ENCODE measurements around the gene GPR146. TPM values are rescaled to one million over a fixed set of nuclear protein-coding genes. Genes with fewer than 3 reads are reported as not detected.

Gene GPR146
- total RNA-seq, 1 donor from 2014 or later: 8.7 TPM

DNA sequence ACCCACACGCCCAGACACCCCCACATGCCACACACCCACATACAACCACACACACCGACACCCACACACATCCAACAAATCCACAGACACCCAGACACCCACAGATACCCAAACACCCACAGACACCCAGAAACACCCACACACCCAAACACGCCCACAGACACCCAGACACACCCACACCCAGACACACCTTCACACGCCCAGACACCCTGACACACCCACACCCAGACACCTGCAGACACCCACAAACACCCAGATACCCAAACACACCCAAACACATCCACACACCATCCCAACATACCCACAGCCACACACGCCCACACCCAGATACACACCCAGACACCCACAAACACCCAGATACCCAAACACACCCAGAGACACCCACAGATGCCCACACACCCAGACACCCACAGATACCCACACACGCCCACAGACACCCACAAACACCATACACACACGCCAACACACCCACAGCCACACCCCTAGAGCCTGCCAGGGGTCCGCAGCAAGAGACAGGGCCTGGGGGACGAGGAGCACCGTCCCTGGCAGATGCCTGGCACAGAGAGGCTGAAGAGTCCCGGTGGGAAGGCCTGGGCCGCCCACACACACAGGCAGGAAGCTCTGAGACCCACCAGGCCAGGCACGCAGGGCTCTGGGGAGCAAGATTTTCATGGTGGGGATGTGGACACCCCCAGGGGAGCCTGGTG is 32.9 kb upstream of the GPR146 start:
- DNase-seq (ENCODE audit: low spot score): no peak

DNA sequence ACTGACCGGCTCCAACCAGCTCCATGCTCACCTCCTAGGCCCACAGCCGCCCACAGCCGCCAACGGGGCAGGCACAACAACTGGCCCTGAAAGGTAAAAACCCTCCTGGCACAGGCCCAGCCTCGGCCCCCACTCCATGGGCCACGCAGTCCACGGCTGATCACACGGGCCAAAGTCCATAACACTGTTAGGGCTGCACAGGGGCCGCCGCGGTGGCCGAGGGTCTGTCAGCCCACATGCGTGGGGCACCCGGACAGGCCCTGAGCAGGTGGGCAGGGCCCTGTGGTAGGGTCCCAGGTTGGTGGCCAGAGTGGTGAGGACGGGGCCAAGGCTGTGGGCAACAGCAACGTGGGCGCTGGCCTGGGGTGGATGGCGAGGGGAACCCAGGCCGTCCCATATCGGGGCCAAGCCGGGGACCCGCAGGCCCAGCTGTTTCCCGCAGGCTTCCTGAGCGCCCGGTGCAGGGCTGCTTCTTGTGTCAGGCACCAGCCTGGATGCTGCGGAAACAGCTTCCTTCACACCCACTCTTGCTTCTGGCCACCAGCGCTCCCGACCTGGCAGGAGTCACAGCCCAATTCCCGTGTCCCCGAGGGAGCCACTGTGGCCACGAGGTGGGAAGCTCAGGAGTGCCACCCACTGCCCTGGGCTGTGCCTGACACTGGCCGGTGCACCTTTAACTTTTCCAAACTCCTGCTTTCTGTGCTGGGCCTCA is 32.2 kb upstream of the GPR146 start:
- DNase-seq (ENCODE audit: low spot score): no peak

DNA sequence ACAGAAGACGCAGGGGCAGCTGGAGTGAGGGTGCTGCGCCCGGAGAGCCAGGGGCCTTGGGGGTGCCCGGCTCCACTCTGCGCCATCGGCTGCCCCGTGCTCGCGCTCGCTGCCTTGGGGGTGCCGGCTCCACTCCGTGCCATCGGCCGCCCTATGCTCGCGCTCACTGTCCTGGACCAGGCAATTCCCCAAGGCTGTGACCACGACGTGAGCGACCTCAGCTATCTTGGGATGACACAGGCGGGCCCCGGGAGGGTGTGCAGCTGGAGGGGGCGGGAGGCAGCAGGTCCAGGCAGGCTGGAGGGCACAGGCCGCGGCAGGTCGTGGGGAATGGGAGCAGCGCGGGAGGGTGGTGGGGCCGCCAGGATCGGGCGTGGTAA is 31.6 kb upstream of the GPR146 start:
- DNase-seq (ENCODE audit: low spot score): no peak

DNA sequence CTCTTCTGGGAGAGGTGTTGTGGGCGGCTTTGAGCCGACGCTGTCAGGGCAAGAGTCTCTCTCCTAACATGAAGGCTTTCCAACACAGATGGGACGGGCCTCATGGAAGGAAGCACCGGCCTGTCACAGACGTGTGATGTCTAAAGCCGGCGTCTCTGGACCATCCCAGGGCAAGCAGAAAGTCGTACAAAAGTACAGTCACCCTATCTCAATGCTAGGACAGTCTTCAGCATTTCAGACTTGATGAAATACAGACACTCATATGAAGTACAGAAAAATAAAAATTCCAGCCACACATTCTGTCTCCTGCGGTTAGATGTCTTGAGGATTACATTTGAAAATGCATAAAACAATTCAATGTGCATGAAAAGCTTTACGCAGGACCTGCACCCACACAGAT is 30.8 kb upstream of the GPR146 start:
- no peak for DNase-seq (ENCODE audit: low spot score)

DNA sequence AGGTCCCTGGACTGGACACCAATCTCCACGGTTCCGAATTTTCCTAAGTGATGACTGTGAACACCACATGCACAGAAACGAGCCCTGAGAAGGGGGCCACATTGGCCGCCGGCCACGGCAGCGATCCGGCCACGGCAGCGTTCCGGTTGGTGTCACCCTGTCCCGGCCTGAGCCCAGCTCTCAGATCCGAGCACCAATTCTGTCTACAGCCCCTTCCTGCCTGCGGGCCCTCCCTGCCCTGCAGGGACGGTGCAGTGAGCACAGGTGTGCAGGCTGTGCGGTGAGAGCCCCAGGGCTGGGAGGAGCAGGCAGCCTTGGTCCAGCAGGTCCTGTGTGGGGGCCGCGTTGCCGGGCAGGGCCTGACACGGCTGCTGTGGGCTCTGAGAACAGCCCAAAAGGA is 29.7 kb upstream of the GPR146 start:
- no peak for DNase-seq (ENCODE audit: low spot score)

DNA sequence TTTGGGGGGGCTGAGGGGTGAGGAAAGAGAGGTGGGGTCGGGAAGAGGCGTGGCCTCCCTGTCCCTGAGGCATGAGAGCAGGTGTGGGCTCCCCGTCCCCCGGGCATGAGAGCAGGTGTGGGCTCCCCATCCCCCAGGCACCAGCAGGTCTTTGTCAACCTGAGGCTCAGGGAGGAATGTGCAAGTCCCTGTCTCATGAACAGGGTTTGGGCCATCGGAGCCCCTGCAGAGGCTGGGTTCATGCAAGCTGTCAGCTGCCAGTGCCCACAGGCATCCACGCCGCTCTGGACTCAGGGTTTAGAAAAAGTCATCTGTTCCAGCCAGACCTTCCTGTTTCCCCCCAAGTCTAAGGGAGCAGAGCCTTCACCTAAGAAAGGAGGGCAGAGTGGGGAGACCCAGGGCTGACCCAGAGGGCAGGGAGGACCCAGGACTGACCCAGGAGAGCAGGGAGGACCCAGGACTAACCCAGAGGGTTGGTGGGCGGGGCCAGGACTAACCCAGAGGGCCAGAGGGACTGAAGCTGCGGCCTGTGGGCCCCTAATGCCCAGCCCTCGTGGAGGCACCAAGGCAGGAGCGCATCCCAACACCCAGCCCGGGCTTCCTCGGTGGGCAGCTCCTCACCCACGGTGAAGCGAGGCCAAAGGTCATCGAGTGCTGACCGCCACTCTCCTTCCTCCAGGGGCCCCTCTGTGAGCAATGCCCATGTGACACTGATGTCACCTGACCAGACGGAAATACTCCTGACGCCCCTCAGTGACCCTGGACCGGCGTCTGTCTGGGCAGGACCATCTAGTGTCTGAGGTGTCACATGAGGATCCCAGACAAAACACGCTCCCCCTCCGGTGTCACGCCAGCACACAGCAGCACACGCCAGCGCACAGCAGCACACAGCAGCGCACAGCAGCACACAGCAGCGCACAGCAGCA is 28.9 kb upstream of the GPR146 start:
- DNase-seq (ENCODE audit: low spot score): no peak

DNA sequence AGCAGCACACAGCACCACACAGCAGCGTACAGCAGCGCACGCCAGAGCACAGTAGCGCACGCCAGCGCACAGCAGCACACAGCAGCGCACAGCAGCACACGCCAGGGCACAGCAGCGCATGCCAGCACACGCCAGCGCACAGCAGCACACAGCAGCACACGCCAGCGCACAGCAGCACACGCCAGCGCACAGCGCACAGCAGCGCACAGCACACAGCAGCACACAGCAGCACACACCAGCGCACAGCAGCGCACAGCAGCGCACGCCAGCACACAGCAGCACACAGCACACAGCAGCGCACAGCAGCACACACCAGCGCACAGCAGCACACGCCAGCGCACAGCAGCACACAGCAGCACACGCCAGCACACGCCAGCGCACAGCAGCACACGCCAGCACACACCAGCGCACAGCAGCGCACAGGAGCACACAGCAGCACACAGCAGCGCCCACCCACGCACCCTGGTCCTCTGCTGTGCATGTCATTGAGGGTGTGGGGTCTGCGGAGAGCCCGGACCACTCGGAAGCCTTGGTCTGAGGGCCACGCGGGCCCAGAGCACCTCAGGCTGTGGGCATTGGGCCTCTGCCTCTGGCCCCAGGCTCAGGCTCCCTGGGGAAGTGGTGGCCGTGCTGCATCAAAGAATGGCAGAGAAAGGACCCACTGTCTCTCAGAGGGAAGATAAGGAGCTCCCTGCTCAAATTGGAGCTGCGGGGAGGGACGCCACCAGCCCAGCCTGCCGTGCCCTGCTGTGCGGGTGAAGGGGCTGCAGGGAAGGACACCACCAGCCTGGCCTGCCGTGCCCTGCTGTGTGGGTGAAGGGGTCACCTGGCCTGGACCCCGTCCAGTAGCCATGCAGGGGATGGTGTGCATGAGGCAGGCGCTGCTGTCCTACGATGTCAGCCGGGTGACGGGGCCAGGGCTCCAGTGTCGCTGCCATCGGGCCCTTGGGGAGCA is 27.5 kb upstream of the GPR146 start:
- no peak for DNase-seq (ENCODE audit: low spot score)

DNA sequence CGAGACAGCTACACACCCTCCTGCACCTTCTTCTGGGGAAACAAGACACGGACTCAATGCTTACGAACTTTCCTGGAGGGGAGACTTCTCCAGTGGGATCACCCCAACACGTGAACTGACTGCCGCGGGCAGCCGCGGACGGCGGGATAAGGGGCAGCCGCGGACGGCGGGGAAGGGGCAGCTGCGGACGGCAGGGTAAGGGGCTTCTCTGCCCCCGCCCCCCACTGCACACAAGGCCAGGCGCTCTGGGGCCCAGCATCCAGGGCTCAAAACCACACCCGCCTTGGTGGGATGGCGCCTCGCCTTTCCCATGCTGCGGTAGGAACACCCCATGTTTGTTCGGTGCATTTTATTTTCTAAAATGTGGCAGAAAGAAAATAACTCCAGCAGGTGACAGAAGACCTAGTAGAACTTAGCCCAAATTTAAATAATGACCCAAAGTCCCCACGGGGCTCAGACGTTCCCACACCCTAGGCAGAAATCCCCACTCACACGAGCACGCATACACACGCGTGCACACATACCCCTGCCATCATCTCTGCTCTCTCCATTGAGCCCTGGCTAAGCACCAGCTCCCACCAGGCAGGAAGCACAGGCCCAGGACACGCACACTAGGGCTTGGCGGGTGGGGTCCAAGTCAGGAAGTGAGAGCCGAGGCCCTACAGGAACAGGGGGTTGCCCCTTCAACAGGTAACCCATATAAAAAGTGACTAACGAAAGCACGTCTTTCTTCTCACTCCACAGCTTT is 26.6 kb upstream of the GPR146 start:
- DNase-seq (ENCODE audit: low spot score): no peak

DNA sequence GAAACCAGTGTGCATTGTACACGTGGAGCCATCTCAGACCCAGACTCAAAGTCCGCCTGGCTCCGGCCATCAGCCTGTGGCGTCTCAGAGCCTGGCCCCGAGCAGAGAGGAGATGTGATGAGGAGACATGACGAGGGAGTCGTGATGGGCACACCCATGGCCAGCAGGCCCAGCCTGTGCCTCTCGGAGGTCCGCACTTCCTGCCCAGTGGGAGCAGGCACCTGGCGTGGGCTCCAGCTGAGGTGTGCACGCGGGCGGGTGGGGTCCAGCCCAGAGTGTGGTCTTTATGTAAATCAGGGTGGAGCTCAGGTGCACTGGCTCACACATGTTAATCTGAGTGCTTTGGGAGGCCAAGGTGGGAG is 26.0 kb upstream of the GPR146 start:
- no peak for DNase-seq (ENCODE audit: low spot score)

DNA sequence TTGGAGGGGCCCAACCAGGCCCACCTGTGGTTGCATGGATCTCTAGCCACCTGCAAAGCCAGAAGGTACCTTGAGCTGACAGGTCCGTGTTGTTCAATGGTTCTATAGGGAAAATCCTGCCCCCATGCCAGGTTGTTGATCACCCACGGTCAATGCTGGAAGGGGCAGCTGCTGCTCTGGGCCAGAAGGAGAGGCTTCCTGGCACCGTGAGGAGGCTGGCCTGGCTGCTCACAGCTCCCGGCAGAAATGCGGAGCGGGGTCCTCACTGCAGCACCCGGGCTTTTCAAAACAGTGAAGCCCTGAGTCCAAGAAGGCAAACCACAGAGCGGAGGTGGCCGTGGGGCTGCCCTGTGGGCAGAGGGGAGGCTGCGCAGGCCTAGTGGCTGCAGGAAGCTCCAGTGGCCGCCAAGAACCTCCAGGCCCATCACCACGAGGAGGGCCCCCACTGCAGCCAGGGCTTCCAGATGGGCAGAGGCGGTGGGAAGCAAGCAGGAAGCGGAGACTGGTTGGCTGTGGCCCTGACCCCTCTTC is 25.0 kb upstream of the GPR146 start:
- no peak for DNase-seq (ENCODE audit: low spot score)

DNA sequence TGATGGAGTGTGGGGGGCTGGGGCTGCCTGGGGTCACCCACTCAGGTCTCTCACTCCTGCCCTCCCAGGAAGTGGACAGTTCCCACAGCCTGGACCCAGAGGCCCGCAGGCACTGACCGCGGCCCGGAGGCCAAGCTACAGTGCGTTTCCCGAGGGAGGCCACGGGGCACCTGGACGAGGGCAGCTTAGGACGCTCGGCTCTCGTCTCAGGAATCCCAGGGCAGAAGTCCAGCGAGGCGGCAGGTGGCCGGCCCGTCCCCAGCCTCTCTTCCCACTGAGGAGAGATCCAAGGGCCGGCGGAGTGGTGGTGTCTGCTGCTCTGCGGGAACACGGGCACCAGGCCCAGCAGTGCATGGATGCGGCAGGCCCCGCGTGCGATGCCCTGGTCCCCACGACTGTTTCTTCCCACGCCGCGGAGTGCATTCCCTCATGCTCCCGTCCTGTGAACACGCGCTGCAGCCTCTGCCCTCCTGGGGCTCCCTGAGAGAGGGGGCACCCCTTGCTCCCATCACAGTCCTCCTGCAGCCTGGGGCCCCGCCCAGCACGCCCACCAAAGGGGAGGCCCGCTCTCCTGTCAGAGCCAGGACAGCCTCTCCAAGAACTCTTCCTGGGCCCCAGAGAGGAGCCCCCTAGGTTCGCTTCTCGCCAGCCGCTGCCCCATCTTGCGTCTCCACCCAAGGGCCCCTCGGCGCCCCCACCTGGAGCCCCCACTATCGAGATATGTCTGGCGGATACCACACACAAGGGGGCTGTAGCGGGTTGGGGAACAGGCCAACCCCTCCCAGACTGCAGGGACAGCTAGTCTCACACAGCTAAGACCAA is 24.3 kb upstream of the GPR146 start:
- no peak for DNase-seq (ENCODE audit: low spot score)

DNA sequence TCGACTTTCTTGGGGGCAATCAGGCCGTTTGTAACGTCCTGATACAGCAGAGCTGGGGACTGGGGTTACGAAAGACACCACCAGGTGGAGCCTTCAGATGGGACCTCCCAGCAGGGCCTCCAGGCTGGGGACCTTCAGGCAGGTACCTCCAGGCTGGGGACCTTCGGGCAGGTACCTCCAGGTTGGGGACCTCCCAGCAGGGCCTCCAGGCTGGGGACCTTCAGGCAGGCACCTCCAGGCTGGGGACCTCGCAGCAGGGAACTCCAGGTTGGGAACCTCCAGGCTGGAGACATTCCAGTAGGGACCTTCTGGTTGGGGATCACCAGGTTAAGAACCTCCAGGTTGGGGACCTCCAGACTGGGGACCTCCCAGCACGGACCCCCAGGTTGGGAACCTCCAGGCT is 23.5 kb upstream of the GPR146 start:
- no peak for DNase-seq (ENCODE audit: low spot score)

DNA sequence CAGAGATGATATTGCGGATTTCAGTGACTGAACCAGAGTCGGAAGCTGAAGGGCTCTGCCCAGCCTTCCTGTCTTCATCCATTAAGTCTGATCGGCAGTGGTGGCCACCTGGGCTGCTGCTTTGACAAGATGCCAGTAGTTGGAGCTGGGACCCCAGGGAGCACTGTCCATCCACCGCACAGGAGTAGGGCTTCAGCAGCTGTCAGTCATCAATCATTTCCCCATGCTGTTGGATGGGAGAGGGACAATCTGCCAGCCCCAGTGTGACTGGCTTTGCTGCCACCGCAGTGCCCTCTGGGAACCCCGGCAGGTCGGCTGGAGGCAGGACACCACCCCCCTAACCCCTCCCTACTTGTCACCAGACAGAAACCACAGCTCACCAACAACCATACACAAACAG is 23.0 kb upstream of the GPR146 start:
- DNase-seq (ENCODE audit: low spot score): no peak

DNA sequence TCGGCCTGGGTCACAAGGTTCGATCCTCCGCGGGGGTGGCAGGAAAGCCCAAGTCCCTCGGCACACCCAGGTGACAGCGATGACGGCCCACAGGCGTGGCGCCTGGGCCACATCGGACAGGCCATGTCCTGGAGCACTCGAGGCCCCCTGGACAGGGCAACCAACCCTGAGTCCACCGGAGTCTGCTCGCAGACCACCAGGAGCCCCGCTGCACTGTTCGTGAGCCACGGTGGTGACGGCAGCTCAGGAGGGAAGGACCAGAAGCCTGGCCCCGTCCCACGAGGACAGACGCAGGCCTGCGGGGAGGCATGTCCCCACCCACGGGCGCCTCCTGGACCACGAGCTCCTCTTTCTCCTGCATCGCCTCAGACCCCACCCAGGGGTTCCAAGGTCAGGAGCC is 22.4 kb upstream of the GPR146 start:
- DNase-seq (ENCODE audit: low spot score): no peak

DNA sequence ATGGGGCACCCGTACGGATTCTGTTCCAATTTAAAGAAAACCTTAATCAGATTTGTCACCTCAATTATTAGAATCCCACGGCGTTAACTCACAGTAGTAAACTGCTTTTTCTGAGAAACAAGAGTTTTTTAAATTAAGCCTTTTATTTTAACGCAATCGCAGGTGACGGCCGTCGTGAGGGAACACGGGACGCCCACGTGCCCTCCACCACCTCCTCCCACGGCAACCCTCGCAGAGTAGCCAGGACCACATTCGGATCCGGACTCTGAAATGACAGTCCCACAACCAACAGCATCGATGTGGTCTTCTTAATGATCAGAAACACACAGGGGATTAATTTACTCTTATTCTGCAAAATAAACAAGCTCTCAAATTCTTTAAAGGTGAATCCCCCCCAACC is 22.0 kb upstream of the GPR146 start:
- DNase-seq (ENCODE audit: low spot score): no peak

DNA sequence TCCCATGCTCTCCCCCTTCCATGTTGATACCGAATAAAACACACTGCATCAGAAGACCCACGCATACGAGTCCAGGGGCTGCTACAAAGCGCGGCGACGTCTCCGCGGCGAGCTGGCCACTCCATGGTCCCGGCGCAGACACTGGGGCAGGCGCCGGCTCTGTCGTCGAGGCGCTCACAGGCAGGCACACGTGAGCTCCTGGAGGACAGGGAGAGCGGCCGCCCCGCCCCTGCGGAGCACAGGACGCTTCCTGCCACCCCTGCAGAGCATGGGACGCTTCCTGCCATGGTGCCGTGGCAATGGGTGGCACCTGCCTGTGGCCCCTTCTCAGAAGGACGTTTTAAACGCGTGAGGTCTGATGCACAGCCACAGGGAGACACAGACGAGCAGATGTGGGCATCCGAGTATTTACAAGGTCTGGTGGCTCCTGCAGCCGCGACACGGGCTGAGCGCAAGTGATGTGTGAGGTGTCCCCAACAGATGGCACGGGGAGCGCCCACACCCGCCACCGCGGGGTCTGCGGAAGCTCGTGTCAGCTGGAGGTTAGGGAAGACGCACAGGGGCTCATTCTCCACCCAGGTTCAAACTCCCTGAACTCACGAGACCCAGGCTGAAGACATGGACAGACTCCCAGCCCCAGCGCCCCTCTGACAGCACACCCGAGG is 21.4 kb upstream of the GPR146 start:
- DNase-seq (ENCODE audit: low spot score): no peak

DNA sequence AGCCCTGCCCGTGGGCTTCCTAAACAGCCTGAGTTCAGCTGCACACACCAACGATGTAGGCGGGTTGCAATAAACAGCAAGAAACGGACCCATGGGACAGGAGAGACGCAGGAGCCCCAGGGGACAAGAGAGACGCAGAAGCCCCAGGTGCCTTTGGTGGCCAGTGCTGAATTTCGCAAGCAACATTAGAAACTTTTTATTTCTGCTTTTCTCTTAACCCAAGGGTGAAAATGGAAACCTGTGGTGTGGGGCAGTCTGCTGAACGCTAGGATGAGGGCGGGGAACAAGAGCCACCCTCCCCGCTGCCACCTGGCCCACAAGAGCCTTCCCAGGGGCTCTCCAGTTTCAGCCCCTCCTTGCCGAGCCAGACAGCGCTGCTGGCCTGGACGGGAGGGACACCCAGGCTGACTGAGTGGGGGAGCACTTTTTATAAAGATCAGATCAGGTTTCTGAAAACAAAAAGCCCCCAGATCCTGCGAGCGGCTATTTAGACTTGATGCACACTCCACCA is 20.0 kb upstream of the GPR146 start:
- DNase-seq (ENCODE audit: low spot score): no peak

DNA sequence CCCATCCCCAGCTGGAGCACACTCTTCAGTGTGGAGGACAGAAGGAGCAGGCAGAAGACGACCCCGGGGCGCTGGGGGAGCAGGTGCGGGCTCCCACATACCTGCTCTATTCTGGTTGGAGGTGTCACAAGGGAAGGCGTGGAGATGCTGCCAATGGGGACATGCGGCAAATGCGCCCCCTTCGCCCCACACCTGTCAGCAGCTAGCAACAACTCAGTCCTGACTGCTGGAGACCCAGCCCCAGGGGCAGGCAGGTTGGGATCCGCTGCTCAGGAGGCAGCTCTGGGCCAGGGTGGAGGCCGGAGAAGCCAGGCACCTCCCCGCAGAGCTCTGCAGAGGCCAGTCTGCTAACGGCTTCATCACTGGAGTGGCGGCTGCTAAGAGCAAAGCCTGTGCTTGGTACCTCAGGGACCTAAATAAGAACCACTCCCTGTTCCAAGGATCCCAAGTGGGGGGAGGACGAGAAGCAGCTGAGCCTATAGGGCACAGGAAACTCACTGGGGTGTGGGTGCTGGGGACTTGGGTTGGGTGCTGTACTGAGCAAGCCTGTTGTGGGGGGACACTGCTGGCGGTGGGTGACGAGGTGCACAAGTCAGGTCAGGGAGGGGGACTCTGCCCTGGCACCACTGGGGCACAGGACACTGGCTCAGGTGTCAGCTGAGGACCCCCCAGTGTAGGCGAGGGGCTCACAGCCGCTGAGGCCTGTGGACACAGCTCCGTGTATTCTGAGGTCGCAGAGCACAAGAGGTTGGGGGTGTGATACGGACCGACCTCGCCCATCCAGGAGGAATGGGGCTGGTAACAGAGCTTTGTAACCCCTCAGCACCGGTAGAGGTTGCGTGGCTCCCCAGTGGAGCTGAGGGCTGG is 19.2 kb upstream of the GPR146 start:
- no peak for DNase-seq (ENCODE audit: low spot score)

Data from ureter (tissue), 1 donor.